Body of pancreas (tissue), 4 donors: ENCODE measurements around the gene LEUTX. TPM values are rescaled to one million over a fixed set of nuclear protein-coding genes. Genes with fewer than 3 reads are reported as not detected.

Experiments used
- ATAC-seq: fragments of 150-250 bp; one replicate; pipeline ENCODE4 v1.9.1; 2016
- DNase-seq, 4 donors: peaks; one replicate each; pipeline ENCODE4 v3.0.0-alpha.2; 2019
- H3K27ac ChIP-seq, 4 donors: fragments of 200-600 bp; sonication (generic); 1 replicate in 3 of 4; 2 replicates in 1 of 4; pipeline versions ENCODE4 v1.5.1 to v1.6.1; 2016 to 2019; ENCODE audit warnings: mild to moderate bottlenecking in 1 of 4, mixed read lengths in 1 of 4, moderate library complexity in 1 of 4
- H3K27me3 ChIP-seq, 2 donors: fragments of 200-600 bp; sonication (generic); one replicate each; pipeline ENCODE4 v1.6.0; 2016; ENCODE audit warnings: mild to moderate bottlenecking in 1 of 2
- H3K36me3 ChIP-seq, 2 donors: fragments of 200-600 bp; sonication (generic); replicated peaks in 1 of 2; 2 replicates each; pipeline ENCODE4 v1.5.1; 2016; ENCODE audit warnings: low read depth in 2 of 2; ENCODE audit not compliant: insufficient read depth in 1 of 2
- H3K4me1 ChIP-seq: fragments of 200-600 bp; sonication (generic); one replicate; pipeline ENCODE4 v1.6.0; 2016
- H3K4me3 ChIP-seq, 2 donors: fragments of 200-600 bp; sonication (generic); 1 replicate in 1 of 2; 2 replicates in 1 of 2; pipeline ENCODE4 v1.5.1; 2016 to 2019
- H3K9me3 ChIP-seq, 3 donors: fragments of 200-600 bp; sonication (generic); 1 replicate in 2 of 3; 2 replicates in 1 of 3; pipeline ENCODE4 v1.5.1; 2016
- POLR2A ChIP-seq, 3 donors: fragments of 450-650 bp; IDR thresholded peaks; one replicate each; pipeline ENCODE4 v1.6.1; 2016; ENCODE audit warnings: antibody characterized with exemption in 3 of 3, mild to moderate bottlenecking in 2 of 3
- WGBS, 2 donors: methylation state at CpG; one replicate each; pipeline ENCODE4 v1.1.5; 2017; 5-methylcytosine and 5-hydroxymethylcytosine counted together
- intact Hi-C: fragments of 100-400 bp; cut with DNase I; formaldehyde crosslinking; loops from one replicate; pipeline ENCODE4 v1.15.1; 2023
- total RNA-seq, 2 donors: library from RNA; depleted of rRNA; stranded (reverse); fragments of >200 nt; gene quantifications; one replicate each; pipeline ENCODE4 v1.1.0, GENCODE V29; 2016
- TF ChIP-seq, protein P1 (sequence below), 7 experiments: fragments of 450-650 bp in 4 of 7; fragments of 200-600 bp in 3 of 7; sonication (generic) in 3 of 7; IDR thresholded peaks; one replicate each; pipeline ENCODE4 v1.5.1; 2016 to 2019; ENCODE audit warnings: antibody characterized with exemption in 7 of 7

The LEUTX gene, protein sequence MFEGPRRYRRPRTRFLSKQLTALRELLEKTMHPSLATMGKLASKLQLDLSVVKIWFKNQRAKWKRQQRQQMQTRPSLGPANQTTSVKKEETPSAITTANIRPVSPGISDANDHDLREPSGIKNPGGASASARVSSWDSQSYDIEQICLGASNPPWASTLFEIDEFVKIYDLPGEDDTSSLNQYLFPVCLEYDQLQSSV
- not detected for total RNA-seq

DNA sequence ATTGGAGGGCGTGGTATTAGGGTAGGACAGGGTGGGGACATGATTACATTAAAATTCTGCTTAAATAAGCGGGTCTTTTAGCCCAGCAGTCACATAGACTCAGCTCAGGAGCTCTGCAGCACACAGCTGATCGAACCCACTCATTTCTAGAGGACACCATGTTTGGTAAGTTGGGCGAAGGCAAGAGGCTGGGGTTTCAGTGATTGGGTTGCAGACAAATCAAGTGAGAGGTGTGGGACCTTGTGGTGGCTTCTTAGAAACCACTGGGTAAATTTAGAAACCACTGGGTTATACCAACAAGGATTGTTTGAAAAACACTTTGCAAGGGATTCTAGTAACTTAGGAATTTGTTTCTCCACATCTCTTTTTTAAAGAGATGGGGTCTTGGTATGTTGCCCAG lies at the start of gene LEUTX:
TSS of gene LEUTX (plus strand) at position 92 of the 400 bp plus-strand sequence. CDS start at position 159, 67 bp downstream.
- no peak for TF ChIP-seq POLR2A (IDR thresholded peaks at IDR 0.05)
- TF ChIP-seq, protein P1, sequence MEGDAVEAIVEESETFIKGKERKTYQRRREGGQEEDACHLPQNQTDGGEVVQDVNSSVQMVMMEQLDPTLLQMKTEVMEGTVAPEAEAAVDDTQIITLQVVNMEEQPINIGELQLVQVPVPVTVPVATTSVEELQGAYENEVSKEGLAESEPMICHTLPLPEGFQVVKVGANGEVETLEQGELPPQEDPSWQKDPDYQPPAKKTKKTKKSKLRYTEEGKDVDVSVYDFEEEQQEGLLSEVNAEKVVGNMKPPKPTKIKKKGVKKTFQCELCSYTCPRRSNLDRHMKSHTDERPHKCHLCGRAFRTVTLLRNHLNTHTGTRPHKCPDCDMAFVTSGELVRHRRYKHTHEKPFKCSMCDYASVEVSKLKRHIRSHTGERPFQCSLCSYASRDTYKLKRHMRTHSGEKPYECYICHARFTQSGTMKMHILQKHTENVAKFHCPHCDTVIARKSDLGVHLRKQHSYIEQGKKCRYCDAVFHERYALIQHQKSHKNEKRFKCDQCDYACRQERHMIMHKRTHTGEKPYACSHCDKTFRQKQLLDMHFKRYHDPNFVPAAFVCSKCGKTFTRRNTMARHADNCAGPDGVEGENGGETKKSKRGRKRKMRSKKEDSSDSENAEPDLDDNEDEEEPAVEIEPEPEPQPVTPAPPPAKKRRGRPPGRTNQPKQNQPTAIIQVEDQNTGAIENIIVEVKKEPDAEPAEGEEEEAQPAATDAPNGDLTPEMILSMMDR (IDR thresholded peaks at IDR 0.05) = no peak
- WGBS, 2 donors = 64 to 74% methylated on average over 4 of the region's 4 CpGs
- Histone ChIP-seq H3K4me1 (no peaks in the 10 kb centered on the region), H3K36me3 (no peaks in the 10 kb centered on the region), H3K27me3 (no peaks in the 10 kb centered on the region), H3K9me3 (no peaks in the 10 kb centered on the region), H3K27ac (no peak within 1 kb of the TSS), H3K4me3 (no peak within 1 kb of the TSS)
- no peak for DNase-seq
- ATAC-seq = no peak
- intact Hi-C loops = no loop called here

DNA sequence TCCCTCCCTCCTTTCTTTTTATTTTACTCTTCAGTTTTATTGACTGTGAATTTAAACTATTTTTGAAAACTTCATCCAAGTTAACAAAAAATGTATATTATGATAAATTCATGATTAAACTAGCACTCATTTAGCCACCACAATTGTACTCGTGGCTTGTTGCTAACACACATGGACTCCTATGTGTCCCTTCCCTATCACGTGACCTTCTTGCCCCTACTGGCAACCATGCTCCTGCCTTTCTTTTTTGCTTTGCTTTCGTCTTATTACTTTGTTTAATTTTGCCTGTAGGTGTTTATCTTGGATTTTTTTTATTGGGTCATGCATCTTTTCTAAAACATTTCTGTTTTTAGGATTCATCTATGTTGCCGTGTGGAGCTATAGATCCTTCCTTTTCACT lies 49.1 kb upstream of the LEUTX start:
- no peak for ATAC-seq
- no peak for DNase-seq
- Histone ChIP-seq H3K4me3 (no peak overlapping the region), H3K4me1 (peaks cover 4% of the 10 kb centered on the region), H3K27me3 (no peaks in the 10 kb centered on the region), H3K9me3 (no peaks in the 10 kb centered on the region), H3K27ac (no peak overlapping the region), H3K36me3 (no peaks in the 10 kb centered on the region)
- WGBS, 2 donors = 55 to 67% methylated on average over 4 of the region's 4 CpGs
- TF ChIP-seq POLR2A (IDR thresholded peaks at IDR 0.05) = no peak
- TF ChIP-seq, protein P1 (IDR thresholded peaks at IDR 0.05) = no peak
- intact Hi-C loops = no loop called here

DNA sequence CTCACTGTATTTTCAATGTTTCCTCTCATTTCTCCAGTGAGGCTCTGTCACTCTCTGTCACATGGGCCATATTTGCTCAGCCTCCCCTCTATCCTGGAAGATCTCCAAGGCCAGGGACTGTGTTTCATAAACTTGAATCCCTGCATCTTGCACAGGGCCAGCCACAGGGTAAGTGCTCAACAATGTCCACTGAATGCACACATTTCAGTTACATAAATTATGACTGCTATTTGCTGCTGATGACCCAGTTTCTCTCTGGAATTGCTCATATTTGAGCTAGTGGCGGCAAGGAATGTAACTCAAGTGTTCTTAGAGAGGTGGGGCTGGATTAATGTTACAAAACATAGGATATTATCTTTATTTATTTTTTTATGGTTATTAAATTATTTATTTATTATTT lies 47.0 kb upstream of the LEUTX start:
- Histone ChIP-seq H3K27ac (no peak overlapping the region), H3K27me3 (no peaks in the 10 kb centered on the region), H3K4me1 (no peaks in the 10 kb centered on the region), H3K4me3 (no peak overlapping the region), H3K9me3 (no peaks in the 10 kb centered on the region), H3K36me3 (no peaks in the 10 kb centered on the region)
- DNase-seq (no peak), ATAC-seq (no peak)
- TF ChIP-seq POLR2A (IDR thresholded peaks at IDR 0.05) = no peak
- TF ChIP-seq, protein P1 (IDR thresholded peaks at IDR 0.05) = no peak
- intact Hi-C loops = no loop called here
- 81 to 92% methylated on average over 1 of the region's 1 CpG for WGBS, 2 donors

DNA sequence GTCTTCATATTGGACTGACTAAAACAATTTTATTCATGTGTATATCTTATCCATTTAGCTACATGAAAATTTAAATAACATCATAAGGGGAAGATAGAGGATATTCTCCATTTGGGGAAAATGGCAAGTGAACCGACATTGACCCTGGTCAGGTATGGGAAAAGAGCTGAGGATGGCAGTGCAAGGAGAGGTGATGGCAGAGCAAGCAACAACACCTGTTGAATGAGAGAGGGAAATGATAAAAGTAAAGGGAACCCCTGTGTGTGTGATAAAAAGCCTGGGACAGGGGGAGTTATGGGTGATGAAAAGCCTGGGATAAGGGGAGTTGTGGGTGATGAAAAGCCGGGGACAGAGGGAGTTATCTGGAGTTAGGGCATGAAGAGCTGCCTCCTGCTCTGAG lies 44.8 kb upstream of the LEUTX start:
- intact Hi-C loops = no loop called here
- 81 to 96% methylated on average over 2 of the region's 2 CpGs for WGBS, 2 donors

More for the DNA sequence above, 44.8 kb upstream of the LEUTX start:
- Histone ChIP-seq H3K27me3 (no peaks in the 10 kb centered on the region), H3K4me1 (no peaks in the 10 kb centered on the region), H3K9me3 (no peaks in the 10 kb centered on the region), H3K27ac (no peak overlapping the region), H3K4me3 (no peak overlapping the region), H3K36me3 (no peaks in the 10 kb centered on the region)
- TF ChIP-seq, protein P1 (IDR thresholded peaks at IDR 0.05) = no peak
- TF ChIP-seq POLR2A (IDR thresholded peaks at IDR 0.05) = no peak
- DNase-seq = no peak
- no peak for ATAC-seq
